ENCODE results near the gene RASA3.
A peak's percentile ranks its signal among the peaks of the same experiment; 100 is the strongest.
"Not testable (repeated sequence)": the region's sequence is repeated elsewhere in the genome, so short reads cannot be mapped to it uniquely, and the experiment has no call there.

The RASA3 gene, protein sequence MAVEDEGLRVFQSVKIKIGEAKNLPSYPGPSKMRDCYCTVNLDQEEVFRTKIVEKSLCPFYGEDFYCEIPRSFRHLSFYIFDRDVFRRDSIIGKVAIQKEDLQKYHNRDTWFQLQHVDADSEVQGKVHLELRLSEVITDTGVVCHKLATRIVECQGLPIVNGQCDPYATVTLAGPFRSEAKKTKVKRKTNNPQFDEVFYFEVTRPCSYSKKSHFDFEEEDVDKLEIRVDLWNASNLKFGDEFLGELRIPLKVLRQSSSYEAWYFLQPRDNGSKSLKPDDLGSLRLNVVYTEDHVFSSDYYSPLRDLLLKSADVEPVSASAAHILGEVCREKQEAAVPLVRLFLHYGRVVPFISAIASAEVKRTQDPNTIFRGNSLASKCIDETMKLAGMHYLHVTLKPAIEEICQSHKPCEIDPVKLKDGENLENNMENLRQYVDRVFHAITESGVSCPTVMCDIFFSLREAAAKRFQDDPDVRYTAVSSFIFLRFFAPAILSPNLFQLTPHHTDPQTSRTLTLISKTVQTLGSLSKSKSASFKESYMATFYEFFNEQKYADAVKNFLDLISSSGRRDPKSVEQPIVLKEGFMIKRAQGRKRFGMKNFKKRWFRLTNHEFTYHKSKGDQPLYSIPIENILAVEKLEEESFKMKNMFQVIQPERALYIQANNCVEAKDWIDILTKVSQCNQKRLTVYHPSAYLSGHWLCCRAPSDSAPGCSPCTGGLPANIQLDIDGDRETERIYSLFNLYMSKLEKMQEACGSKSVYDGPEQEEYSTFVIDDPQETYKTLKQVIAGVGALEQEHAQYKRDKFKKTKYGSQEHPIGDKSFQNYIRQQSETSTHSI

DNA sequence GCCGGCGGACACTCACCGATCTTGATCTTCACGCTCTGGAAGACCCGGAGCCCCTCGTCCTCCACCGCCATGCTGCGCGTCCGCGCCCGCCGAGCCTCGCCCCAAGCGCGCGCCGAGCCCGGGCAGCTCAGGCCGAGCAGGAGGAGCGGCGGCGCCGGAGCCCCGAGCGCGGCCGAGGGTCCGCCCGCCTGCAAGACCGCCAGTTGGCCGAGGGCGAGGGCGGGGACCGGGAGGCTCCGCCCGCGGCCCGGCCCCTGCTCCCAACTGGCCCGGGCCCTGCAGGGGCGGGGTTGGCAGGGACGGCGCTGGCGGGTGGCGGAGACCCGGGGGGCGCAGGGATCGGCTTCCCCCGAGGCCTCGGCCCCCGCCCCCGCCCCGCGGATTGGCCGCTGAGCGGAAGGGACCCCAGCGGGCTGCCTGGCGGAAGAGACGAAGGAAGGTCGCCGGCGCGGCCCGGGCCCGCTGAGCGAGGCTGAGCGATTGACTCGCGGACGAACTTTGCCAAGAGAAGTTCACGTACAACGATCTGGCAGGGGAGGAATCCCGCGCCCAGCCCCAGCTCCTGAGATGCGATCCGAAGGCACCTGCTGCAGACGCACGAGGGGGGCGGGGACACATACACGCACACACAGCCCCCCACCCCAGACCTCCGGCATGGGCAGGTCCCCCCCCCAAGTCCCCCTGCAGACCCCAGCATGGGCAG is at the start of gene RASA3:
TSS of gene RASA3 (minus strand) at position 205 of the 703 bp plus-strand sequence. CDS start at position 71, 134 bp downstream.
- peak; percentile 67 to 76 for DNase-seq

DNA sequence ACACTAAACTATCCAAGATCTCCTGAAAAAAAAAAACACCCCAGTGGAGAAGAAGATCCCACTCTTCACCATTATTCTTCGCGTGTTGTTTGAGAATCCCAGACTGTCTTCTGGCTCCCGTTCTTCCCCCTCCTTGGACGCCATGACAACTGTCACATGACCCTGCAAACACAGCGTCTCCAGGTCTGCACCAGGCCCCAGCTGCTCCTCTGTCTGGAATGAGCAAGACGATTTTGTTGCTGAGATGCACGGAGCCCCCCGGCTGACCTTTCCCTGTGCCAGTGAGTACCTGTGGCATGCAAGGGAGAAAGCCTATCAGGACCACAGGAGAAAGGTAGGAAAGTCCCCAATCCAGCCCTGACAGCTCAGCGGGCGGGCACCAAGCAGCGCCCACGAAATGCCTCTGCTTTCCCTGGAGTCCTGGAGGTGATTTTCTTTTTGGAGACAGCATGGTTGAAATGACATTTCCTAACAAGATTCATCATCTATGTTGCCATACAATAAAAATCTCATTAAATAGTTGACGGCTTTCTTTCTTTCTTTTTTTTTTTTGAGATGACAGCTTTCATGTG is 46.8 kb upstream of the RASA3 start, which contains the start of gene CFAP97D2:
TSS of gene CFAP97D2 (plus strand) at position 171 of the 572 bp plus-strand sequence. CDS start at position 245, 74 bp downstream.
- DNase-seq, result no peak

DNA sequence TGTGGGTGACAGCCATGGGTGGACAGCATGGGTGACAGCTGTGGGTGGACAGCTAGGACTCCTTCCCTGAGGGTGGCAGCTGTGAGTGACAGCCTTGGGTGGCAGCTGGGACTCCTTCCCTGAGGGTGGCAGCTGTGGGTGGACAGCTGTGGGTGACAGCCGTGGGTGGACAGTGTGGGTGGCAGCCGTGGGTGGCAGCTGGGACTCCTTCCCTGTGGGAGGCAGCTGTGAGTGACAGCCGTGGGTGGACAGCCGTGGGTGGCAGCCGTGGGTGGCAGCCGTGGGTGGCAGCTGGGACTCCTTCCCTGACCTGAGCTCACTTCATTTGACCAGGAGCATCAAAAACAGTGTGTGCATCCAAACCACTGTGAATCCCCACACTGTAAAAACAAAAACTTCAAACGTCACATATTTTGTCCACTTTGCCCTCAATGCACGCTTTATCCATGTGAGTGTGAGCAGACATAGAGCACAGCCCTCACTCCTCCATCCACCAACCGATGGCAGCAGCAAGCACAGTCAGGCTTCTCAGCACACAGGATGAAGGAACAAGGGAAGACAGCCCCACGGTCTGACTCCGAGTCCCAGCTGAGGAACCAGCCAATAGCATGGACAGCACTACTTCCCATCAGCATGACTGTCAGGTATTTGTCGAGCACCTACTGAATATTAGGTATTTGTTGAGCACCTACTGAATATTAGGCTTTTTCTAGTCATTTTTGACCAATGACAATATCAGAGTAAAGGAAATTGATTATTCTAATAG is 45.0 kb upstream of the RASA3 start:
- DNase-seq, result no peak

DNA sequence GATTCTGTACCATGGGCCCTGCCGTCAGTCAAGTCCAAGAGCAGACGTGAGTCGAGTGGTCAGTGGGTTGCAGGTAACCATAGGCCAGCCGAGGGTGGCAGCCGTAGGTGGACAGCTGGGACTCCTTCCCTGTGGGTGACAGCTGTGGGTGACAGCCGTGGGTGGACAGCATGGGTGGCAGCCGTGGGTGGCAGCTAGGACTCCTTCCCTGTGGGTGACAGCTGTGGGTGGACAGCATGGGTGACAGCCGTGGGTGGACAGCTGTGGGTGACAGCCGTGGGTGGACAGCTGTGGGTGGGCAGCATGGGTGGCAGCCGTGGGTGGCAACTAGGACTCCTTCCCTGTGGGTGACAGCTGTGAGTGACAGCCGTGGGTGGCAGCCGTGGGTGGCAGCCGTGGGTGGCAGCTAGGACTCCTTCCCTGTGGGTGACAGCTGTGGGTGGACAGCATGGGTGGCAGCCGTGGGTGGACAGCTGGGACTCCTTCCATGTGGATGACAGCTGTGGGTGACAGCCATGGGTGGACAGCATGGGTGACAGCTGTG is 44.0 kb upstream of the RASA3 start:
- not testable (repeated sequence) for DNase-seq

DNA sequence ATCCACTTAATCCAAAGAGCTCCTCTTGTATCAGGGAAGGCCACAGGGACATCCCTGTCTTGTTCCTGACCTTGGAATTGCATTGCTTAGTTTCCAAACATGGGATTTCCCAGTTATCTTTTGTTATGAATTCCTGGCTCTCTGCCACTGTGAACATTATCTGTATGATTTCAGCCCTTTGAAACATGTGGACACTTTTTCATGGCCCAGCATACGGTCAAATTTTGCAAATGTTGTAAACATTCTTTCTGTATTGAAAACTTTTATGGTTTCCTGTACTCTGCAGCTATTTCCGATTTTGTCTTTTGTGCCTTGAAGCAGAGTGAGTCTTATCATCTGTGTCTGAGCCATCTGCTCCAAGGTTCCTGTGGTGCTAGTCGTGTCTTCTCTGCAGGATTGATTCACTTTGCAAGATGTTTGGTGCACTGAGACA is 42.1 kb upstream of the RASA3 start:
- no peak for DNase-seq

DNA sequence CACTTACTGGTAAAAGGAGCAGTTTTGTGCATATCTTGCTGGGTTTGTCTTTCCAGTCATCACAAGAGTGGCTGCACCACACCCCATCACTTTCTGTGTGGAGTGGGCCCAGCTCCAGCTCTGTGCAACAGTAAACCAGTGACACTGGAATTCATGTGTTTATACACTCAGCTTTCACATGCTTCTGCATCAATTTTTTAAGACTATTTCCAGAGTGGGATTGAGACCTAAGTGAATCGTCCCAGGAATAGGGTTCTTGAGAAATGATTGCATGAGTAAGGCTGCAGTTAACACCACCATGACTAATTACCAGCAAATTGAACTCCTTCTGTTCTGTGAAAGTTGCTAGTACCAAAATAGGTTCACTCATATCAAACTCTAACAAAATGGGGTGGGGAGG is 41.3 kb upstream of the RASA3 start:
- no peak for DNase-seq

DNA sequence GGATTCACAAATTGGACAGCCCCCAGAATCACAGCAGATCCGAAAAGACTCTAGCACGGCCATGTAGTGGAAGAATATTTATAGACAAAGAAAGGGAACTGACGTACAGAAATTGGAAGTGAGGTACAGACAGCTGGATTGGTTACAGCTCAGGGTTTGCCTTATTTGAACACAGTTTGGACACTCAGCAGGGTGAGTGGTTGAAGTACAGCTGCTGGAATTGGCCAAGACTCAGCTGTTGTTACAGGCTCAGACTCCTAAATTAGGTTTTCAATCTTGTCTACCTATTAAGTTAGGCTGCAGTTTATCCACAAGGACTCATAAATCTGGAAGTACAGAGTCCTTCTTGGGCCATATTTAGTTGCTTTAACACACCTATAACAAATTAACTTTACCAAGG is 40.8 kb upstream of the RASA3 start:
- DNase-seq, result no peak

DNA sequence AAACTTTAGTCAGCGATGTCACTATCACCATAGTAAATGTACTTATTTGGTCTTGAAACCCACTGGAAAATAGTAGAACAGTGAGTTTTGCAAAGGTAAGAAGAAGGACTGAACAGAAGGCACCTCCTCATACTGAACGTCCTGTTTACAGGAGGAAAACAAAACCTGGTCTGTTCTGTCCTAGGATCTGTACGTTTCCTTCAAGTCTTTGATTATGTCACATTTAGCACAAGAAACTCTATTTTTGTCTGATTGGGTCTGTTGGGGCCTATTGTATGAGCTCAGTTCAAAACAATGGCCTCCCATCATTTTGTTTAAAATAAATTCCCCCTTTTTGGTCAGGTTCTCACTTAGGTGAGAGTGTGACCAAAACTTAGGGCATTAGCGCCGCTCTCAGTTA is 35.5 kb upstream of the RASA3 start:
- no peak for DNase-seq

DNA sequence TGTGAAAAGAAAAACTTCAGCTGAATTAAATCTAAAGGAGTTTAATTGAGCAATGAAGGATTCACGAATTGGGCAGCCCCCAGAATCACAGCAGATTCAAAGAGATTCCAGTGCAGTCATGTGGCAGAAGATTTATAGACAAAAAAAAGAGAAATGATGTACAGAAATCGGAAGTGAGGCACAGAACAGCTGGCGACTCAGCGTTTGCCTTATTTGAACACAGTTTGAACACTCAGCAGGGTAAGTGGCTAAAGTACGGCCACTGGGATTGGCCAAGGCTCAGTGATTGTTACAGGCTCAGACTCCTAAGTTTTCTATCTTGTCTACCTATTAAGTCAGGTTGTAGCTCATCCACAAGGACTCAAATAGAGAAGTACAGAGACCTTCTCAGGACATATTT is 35.0 kb upstream of the RASA3 start:
- DNase-seq, result no peak

DNA sequence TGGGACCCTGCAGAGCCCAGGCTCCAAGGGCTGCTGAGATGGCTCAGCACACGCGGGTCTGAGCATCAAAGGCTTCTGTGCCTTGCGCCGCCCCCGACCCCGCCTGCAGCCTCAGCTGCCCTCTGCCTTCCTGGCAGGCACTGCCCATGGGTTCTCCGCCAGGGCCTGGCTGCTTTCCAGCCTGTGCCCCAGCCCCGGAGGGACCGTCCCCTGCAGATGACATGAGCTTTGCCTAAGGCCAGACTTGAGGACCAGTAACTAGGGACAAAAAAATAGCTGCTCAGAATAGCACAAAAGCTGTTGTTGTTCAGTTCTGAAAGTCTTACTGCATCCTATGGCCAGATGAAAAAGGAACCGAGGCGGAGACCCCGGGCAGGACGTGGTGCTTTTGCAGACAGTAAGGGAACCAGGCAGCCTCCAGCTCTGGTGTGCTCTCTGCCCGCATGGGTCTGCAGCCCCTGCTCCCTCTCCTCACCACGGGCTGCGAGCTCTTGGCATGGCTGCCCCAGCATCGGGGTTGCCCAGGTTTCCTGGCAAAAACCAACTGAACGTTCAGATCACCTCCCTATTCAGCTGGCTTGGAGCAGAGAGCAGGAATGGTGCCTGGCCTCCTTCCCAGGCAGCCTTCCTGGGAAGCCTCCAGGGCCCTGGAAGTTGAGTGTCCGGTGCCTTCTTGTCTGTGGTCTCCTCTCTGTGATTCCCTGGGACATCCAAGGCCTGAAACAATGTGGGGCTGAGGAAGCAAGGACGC is 34.1 kb upstream of the RASA3 start:
- DNase-seq, result no peak

DNA sequence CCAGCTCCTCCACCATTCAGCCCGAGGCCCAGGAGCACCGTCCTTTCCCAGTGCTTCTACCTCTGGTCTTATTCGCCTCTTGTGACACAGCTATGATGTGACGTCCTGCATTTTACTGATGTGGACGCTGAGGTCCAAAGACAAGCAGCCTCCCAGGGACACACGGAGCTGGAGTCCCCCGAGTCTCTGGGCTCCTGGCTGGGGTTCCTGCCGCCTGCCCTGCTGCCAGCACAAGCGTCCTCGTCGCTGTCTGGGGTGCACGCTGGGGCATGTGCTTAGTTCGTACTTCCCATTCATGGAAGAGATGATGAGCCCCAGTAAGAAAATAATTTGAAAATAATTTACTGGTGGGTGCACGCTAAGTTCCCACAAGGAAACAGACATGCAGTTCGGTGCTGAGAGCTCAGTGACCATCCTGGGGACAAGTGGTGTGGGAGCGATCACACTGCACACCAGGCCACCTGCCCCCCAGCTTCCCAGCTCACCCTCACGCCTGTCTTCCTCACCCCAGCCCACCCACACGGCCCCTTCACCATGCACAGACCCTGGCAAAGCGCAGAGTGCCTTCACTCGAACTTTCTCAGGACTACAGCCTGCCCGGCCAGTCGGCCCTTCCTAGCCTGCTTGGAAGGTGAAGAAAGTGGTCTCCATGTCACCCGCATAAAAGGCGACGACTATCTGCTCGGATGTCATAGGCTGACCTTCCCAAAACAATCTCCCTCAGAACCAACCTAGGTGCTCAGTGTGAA is 32.4 kb upstream of the RASA3 start:
- no peak for DNase-seq

DNA sequence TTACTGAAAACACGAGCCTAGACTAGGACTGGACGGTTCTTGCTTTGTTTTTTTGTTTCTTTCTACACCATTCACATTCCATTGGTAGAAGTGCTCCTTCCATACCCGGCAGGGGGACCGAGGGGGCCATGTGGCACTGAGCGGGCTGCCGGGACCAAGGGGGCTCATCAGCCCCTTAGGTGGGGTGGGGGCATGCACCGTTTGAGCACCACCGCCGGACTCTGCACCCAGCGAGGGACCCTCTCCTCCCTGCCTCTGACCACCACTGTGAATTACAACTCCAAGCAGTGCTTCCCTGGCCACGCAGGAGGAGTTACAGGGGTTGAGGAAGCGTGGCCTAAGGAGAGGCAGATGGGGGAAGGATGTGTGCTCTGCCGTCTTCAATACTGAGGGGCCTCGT is 31.6 kb upstream of the RASA3 start:
- no peak for DNase-seq

DNA sequence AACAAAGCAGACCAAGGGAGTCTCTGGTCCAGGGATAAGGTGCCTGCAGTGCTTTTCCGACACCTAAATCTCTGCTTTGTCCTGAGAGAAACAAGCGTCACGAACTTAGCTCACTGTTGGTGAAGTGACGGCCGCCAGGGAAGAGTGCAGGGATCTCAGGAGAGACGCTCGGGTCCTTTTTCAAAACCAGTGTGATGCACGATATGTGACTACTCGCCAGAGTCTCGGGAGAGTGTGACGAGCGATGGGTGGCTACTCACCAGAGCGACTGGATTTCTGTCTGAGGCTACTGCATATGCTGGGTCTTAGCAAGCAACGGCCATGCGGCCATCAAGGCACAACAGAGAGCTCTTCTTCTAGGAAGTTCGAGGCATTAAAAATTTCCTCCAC is 30.1 kb upstream of the RASA3 start:
- DNase-seq, result no peak

DNA sequence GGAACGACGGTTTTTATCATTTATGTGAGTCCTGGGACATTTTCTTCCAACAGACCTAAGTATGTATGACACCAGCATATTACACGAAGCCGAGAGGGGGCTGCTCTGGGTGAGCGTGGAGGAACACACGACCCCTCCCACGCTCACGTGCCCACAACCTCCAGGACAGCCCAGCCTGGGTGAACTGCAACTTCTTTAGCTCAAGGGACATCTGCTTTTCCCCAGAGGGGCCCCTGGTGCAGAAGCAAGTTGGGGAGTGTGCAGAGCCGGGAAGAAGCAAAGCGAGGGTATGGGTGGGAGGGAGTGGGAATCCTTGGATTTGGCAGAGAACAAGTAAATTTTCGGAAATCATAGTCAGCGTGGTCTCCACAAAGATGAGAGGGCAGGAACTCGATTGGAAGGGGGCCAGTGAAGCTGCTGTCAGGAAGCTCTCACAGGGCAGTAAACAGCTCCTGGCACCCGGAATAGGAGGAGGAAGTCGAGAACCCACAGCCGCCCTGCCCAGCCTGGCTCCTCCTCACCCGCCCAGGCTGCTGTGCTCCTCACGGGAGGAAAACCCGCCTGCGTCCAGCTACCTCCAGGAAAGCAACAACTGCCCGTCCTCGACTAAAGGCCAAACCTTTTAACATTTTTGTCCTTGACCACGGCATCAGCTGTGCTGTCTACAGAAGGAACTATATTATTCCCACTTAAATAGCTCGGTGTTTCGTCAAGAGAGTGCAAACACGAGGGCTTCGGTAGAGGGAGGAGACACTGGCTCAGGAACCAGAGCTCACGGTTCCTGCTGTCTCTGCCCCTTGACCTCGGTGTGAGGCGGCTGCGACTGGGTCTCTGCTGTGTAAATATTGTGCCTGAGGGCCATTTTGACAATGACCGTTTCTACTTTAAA is 29.5 kb upstream of the RASA3 start:
- DNase-seq, result peak; percentile 43 to 61

DNA sequence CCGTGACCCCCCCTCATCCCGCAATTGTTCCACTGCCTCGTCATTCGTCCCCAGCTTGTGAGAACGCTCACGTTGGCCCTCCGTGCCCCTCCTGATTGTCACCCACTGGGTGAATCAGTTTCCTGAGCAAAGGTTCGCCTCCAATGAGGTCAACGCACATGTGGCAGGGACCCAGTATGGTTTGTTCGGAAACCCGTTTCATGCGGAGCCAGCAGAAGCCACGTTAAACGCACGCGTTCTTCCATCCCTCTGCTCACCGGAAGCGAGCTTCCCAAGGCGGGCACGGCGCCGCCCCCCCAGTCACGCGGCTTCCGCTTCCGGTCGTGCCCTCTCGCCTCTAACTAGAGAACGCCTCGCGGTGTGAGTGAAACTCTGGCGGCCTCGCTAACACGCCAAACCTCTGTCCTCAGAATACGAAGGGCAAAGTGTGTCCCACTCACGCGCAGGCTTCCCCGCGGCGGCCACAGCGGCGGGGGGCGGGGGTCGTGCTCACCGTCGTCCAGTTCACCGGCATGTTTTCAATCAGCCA is 28.7 kb upstream of the RASA3 start:
- no peak for DNase-seq

DNA sequence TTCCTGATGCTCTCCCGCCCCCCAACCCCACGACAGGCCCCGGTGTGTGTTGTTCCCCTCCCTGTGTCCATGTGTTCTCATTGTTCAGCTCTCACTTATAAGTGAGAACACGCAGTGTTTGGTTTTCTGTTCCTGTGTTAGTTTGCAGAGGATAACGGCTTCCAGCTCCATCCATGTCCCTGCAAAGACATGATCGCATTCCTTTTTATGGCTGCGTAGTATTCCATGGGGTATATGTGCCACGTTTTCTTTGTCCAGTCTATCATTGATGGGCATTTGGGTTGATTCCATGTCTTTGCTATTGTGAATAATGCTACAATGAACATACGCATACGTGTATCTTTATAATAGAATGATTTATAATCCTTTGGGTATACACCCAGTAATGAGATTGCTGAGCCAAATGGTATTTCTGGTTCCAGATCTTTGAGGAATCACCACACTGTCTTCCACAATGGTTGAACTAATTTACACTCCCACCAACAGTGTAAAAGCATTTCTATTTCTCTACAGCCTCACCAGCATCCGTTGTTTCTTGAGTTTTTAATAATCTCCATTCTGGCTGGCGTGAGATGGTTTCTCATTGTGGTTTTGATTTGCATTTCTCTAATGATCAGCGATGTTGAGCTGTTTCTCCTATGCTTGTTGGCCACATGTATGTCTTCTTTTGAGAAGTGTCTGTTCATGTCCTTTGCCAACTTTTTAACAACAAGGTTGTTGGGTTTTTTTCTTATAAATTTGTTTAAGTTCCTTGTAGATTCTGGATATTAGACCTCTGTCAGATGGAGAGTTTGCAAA is 26.6 kb upstream of the RASA3 start:
- not testable (repeated sequence) for DNase-seq

DNA sequence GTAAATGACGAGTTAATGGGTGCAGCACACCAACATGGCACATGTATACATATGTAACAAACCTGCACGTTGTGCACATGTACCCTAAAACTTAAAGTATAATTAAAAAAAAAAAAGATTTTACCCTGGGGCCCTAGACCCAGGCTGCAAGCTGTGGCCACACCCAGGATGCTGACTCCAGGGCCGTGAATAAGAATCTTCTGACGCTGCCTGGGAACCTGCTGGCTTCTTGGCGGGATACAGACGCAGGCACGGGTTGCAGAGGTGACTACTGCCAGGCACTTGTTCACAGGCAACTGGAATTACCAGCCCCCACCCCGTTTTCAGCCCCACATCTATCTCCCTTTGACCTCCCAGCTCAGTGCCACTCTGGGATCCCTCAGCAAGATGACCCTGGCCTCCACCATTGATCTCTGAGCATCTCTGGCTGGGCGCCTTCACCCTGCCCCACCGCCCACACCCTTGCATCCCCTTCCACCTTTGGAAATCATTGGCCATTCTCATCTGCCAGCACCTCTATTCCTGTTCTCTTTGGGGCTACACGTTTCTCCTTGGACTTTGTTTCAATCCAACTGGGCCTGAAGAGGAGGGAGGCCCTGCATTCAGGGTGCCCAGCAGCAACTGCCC is 25.6 kb upstream of the RASA3 start:
- no peak for DNase-seq

Measured in stimulated activated CD4-positive, alpha-beta T cell treated with anti-CD3 and anti-CD28 coated beads, Interleukin-2, amount 100 ng/mL, for 24 hours (primary cell).